Stimulated activated CD8-positive, alpha-beta memory T cell treated with anti-CD3 and anti-CD28 coated beads, Interleukin-2, amount 100 ng/mL, for 48 hours (primary cell): ENCODE measurements around the gene COA5.
"Not testable (repeated sequence)": the region's sequence is repeated elsewhere in the genome, so short reads cannot be mapped to it uniquely, and the experiment has no call there.

Experiments used
- DNase-seq, 2 donors: peaks; one replicate each; pipeline ENCODE4 v3.0.0-alpha.2; 2020; ENCODE audit warnings: low read depth in 2 of 2

COA5 gene

GRCh38 chr2:98606431-98606830, 1.9 kb downstream of the COA5 start:
- no peak for DNase-seq

- no peak for DNase-seq
These were observed 3.2 kb downstream of the COA5 start for GRCh38 chr2:98605076-98605475.

GRCh38 chr2:98604547-98604946, 3.8 kb downstream of the COA5 start:
- no peak for DNase-seq

- DNase-seq, result no peak
These were observed 6.7 kb downstream of the COA5 start for GRCh38 chr2:98601532-98602132.

GRCh38 chr2:98598781-98599428, 9.4 kb downstream of the COA5 start:
- DNase-seq, result no peak

- DNase-seq, result not testable (repeated sequence)
These were observed 13.6 kb downstream of the COA5 start for GRCh38 chr2:98594665-98595064.

GRCh38 chr2:98592565-98592964, 15.7 kb downstream of the COA5 start:
- no peak for DNase-seq

GRCh38 chr2:98589489-98589888, 18.8 kb downstream of the COA5 start:
- DNase-seq, result no peak

- DNase-seq, result no peak
These were observed 19.4 kb downstream of the COA5 start for GRCh38 chr2:98588880-98589431.

- no peak for DNase-seq
These were observed 21.7 kb downstream of the COA5 start for GRCh38 chr2:98586551-98587140.

GRCh38 chr2:98585386-98585785, 22.9 kb downstream of the COA5 start:
- DNase-seq, result no peak

GRCh38 chr2:98583816-98584618, 24.3 kb downstream of the COA5 start:
- no peak for DNase-seq

GRCh38 chr2:98583276-98583675, 25.0 kb downstream of the COA5 start:
- DNase-seq, result no peak

- no peak for DNase-seq
These were observed 25.8 kb downstream of the COA5 start for GRCh38 chr2:98582523-98582922.

- DNase-seq, result no peak
These were observed 27.5 kb downstream of the COA5 start for GRCh38 chr2:98580656-98581284.

- no peak for DNase-seq
These were observed 28.4 kb downstream of the COA5 start for GRCh38 chr2:98579926-98580325.

GRCh38 chr2:98578231-98578630, 30.1 kb downstream of the COA5 start:
- DNase-seq, result no peak

- no peak for DNase-seq
These were observed 31.0 kb downstream of the COA5 start for GRCh38 chr2:98577313-98577712.

GRCh38 chr2:98576666-98577312, 31.5 kb downstream of the COA5 start:
- no peak for DNase-seq

GRCh38 chr2:98573426-98573825, 34.9 kb downstream of the COA5 start:
- no peak for DNase-seq

GRCh38 chr2:98572676-98573075, 35.6 kb downstream of the COA5 start:
- DNase-seq, result no peak
